IPS-15b (cell line): ENCODE data around the gene SYT14.
"Not testable (repeated sequence)": the region's sequence is repeated elsewhere in the genome, so short reads cannot be mapped to it uniquely, and the experiment has no call there.

ENCODE experiments used
- H3K27me3 ChIP-seq: one replicate; pipeline ENCODE4 v1.6.1; 2013; ENCODE audit warnings: low read length; ENCODE audit not compliant: control insufficient read depth, insufficient read depth
- H3K36me3 ChIP-seq: one replicate; pipeline ENCODE4 v1.6.1; 2013; ENCODE audit warnings: low read length; ENCODE audit not compliant: control insufficient read depth, insufficient read depth
- H3K4me1 ChIP-seq: one replicate; pipeline ENCODE4 v1.6.1; 2013; ENCODE audit warnings: mild to moderate bottlenecking, low read length; ENCODE audit not compliant: control insufficient read depth, insufficient read depth
- H3K4me3 ChIP-seq: one replicate; pipeline ENCODE4 v1.5.1; 2013; ENCODE audit warnings: low read depth, low read length
- H3K9ac ChIP-seq: one replicate; pipeline ENCODE4 v1.6.1; 2013; ENCODE audit warnings: low read depth, mild to moderate bottlenecking, low read length
- H3K9me3 ChIP-seq: one replicate; pipeline ENCODE4 v1.6.1; 2013; ENCODE audit warnings: mild to moderate bottlenecking, low read length; ENCODE audit not compliant: control insufficient read depth, insufficient read depth

Gene SYT14

DNA sequence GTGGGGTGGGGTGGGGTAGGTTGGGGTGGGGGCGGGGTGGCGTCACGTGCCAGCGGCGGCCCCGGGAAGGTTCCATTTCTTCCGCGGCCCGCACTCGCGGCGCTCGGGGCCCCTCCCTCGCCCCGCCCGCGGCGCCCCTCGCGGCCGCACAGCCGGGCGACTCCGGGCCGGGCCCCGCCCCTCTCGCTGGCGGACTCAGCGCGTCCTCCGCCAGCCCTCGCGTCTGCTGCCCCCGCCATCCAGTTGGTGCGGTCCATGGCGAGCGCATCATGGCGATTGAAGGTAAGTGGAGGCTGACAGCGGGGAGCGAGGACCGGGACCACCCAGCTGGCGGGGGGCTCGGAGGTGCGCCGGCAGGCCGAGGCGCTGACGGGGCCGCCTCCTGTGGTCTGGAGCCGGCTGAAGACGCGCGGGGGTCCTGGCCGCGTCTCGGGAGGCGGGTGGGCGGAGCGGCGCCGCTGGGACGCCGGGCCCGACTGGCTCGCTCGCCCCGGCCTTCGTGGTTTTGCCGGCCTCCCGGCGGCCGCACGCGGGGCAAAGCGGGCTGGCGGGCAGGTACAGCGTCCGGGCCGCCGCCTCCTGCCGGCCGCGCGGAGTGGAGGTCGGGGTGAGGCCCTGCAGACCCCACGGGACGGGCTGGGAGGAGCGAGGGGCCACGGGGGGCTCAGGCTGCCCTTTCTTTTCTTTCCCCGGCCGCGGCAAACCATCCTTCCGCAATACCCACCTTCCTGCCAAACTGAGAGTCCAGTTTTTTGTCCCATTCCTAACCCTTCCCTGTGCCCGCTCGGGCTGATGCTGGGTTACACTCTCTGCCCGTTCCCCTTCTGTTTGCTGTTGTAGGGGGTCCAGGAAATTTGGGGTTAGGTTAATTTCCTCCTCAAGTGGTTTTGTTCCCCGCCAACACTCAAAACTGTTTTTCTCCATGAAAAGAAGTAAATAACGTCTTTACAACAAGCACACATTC lies at the start of gene SYT14:
SYT14 (plus strand) TSS at position 222 of the 964 bp plus-strand sequence; CDS start at position 270, 48 bp downstream.
- H3K36me3 ChIP-seq, result no peaks in the 10 kb centered on the region
- peaks cover 17% of the 10 kb centered on the region for H3K27me3 ChIP-seq
- peak within 1 kb of the TSS; percentile 88 for H3K4me3 ChIP-seq
- H3K4me1 ChIP-seq, result peaks cover 12% of the 10 kb centered on the region
- H3K9ac ChIP-seq, result peak within 1 kb of the TSS; percentile 75
- H3K9me3 ChIP-seq, result no peaks in the 10 kb centered on the region

DNA sequence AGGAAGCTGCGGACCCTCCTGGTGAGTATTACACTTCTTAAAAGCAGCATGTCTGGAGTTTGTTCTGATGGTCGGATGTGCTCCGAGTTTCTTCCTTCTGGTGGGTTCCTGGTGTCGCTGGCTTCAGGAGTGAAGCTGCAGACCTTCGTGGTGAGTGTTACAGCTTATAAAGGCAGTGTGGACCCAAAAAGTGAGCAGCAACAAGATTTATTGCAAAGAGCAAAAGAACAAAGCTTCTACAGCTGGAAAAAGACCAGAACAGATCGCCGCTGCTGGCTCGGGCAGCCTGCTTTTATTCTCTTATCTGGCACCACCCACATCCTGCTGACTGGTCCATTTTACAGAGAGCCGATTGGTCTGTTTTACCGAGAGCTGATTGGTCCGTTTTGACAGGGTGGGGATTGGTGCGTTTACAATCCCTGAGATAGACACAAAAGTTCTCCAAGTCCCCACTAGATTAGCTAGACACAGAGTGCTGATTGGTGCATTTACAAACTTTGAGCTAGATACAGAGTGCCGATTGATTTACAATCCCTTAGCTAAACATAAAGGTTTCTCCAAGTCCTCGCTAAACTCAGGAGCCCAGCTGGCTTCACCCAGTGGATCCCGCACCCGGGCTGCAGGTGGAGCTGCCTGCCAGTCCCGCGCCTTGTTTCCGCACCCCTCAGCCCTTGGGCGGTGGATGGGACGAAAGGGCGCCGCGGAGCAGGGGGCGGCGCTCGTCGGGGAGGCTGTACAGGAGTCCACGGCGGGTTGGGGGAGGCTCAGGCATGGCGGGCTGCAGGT lies 49.5 kb upstream of the SYT14 start:
- peaks cover 10% of the 10 kb centered on the region for H3K4me1 ChIP-seq
- not testable (repeated sequence) for H3K36me3 ChIP-seq, H3K9me3 ChIP-seq, H3K4me3 ChIP-seq, H3K9ac ChIP-seq, H3K27me3 ChIP-seq

DNA sequence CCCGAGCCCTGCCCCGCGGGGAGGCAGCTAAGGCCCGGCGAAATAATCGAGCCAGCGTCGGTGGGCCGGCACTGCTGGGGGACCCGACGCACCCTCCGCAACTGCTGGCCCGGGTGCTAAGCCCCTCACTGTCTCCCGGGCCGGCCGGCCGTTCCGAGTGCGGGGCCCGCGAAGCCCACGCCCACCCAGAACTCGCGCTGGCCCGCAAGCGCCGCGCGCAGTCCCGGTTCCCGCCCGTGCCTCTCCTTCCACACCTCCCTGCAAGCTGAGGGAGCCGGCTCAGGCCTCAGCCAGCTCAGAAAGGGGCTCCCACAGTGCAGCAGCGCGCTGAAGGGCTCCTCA lies 49.0 kb upstream of the SYT14 start:
- peaks cover 10% of the 10 kb centered on the region for H3K4me1 ChIP-seq
- H3K9ac ChIP-seq, result no peak overlapping the region
- H3K27me3 ChIP-seq, result no peaks in the 10 kb centered on the region
- H3K36me3 ChIP-seq, result no peaks in the 10 kb centered on the region
- no peak overlapping the region for H3K4me3 ChIP-seq
- H3K9me3 ChIP-seq, result no peaks in the 10 kb centered on the region

DNA sequence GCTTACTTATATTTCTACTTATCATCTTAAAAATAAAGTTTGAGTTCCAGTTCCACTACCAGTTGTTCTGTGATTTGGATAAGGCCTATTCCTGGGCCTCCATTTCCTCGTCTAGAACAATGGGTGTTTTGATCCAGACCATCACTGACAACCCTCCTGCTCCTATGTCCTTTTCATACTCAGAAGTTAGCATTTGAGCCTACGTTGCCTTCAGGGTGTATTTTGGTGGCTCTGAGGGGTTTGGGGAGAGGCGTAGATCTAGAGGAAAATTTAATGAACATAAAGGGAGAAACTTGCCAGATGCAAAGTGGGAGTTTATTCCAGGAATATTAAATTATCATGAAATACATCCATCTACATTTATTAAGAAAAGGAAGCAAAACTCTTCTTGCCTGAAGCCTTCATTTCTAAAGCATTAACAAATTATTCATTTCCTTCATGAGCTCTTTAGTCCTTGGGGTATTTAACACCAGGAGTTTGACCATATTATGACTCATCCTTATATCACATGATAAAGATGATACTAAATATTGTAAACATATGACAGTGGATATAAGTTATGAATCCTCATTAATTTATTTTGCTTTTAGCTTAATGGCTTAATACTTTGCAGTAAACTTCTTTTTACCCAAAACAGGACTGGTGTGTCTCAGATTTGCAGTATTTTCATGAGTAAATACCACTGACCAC lies 47.2 kb upstream of the SYT14 start:
- Histone ChIP-seq H3K4me1 (peaks cover 2% of the 10 kb centered on the region), H3K36me3 (no peaks in the 10 kb centered on the region), H3K9ac (no peak overlapping the region), H3K4me3 (no peak overlapping the region), H3K9me3 (no peaks in the 10 kb centered on the region), H3K27me3 (no peaks in the 10 kb centered on the region)

DNA sequence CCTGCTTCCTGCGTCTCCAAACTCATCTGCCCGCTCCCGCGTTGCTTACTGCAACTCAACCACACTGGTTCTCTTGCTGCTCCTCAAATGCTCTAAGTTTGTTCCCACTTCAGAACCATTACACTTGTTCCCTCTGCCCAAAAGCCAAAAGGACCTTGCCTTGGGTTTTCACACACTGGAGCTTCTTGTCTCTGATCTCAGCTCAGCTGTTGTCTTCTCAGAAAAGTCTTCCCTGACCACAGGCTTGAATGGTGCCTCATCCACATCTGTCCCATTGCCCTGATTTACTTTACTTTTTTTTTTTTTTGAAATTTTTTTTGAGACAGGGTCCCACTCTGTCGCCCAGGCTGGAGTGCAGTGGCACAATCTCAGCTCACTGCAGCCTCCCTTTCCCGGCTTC lies 44.3 kb upstream of the SYT14 start:
- no peaks in the 10 kb centered on the region for H3K9me3 ChIP-seq
- H3K36me3 ChIP-seq, result no peaks in the 10 kb centered on the region
- H3K27me3 ChIP-seq, result no peaks in the 10 kb centered on the region
- H3K9ac ChIP-seq, result no peak overlapping the region
- H3K4me3 ChIP-seq, result no peak overlapping the region
- no peaks in the 10 kb centered on the region for H3K4me1 ChIP-seq

DNA sequence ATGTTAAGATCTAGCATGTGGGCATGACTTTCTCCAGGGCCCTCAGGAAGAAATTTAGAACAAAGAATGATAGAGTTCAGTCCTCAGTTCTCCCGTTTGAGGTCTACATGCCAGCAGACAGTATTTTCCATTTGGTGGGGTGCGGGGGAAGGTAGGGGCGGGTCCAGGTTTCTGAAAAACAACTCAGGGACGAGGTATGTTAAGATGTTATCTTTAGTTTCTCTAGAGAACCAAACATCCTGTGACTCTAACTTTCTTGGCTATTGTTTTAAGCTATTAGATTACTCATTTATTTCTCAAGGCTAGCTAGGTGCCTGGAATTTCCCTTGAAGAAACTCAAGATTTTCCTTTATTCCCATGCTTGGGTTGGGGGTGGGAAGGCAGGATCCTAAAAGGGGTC lies 42.3 kb upstream of the SYT14 start:
- H3K9me3 ChIP-seq, result no peaks in the 10 kb centered on the region

DNA sequence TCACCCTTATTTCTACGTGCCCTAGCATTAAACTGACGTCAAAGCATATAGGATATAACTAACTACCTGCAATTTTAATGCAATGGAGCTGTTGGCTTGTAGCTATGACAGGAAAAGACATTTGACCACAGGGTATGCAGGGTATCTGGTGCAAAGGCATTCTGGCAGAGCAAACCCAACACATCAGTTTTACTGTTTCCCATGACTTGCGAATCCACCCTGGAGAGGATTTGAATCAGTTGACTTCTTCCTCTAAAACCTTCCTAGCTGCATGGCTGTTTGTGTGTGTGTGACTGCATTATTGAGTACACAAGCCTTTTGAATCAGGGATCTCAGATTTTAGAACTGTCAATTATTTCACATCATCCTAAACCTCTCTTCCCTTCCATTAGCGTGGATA lies 41.7 kb upstream of the SYT14 start:
- H3K9ac ChIP-seq, result no peak overlapping the region

More for the DNA sequence above, 42.3 kb upstream of the SYT14 start:
- Histone ChIP-seq H3K27me3 (no peaks in the 10 kb centered on the region), H3K9ac (no peak overlapping the region), H3K4me3 (no peak overlapping the region), H3K36me3 (no peaks in the 10 kb centered on the region), H3K4me1 (no peaks in the 10 kb centered on the region)

DNA sequence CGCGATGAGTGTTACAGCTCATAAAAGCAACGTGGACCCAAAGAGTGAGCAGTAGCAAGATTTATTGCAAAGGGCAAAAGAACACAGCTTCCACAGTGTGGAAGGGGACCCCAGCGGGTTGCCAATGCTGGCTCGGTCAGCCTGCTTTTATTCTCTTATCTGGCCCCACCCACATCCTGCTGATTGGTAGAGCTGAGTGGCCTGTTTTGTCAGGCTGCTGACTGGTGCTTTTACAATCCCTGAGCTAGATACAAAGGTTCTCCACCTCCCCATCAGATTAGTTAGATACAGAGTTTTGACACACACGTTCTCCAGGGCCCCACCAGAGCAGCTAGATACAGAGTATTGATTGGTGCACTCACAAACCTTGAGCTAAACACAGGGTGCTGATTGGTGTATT lies 39.7 kb upstream of the SYT14 start:
- H3K9ac ChIP-seq, H3K4me3 ChIP-seq, H3K9me3 ChIP-seq, H3K4me1 ChIP-seq, H3K27me3 ChIP-seq, H3K36me3 ChIP-seq: not testable (repeated sequence)

More for the DNA sequence above, 41.7 kb upstream of the SYT14 start:
- Histone ChIP-seq H3K36me3 (no peaks in the 10 kb centered on the region), H3K9me3 (no peaks in the 10 kb centered on the region), H3K4me1 (no peaks in the 10 kb centered on the region), H3K4me3 (no peak overlapping the region), H3K27me3 (no peaks in the 10 kb centered on the region)

DNA sequence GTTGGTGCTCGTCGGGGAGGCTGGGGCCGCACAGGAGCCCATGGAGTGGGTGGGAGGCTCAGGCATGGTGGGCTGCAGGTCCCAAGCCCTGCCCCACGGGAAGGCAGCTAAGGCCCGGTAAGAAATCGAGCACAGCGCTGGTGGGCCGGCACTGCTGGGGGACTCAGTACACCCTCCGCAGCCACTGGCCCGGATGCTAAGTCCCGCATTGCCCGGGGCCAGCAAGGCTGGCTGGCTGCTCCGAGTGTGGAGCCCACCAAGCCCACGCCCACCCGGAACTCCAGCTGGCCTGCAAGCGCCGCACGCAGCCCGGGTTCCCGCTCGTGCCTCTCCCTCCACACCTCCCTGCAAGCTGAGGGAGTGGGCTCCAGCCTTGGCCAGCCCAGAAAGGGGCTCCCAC lies 39.2 kb upstream of the SYT14 start:
- not testable (repeated sequence) for H3K4me1 ChIP-seq, H3K9ac ChIP-seq, H3K27me3 ChIP-seq, H3K9me3 ChIP-seq, H3K36me3 ChIP-seq, H3K4me3 ChIP-seq

DNA sequence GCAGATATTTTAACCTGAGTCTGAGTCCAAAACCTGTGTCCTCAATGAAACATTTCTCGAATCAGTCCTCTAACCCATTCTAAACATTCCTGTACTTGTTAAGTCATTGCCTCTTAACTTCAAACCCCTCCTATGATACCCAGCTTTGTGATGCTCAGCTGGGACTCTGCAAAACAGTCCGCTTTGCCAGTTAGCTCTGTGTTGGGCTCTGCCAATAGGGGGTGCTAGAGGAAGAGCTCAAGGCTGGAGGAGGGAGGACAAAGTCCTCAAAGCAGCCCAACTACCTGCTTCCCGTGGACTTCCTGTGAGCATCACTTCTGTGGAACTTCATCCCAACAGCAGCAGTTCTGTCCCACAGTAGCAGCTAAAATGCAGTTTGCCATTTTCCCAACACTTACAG lies 38.1 kb upstream of the SYT14 start:
- no peaks in the 10 kb centered on the region for H3K9me3 ChIP-seq
- no peak overlapping the region for H3K4me3 ChIP-seq
- no peaks in the 10 kb centered on the region for H3K27me3 ChIP-seq
- no peak overlapping the region for H3K9ac ChIP-seq
- H3K36me3 ChIP-seq, result no peaks in the 10 kb centered on the region
- no peaks in the 10 kb centered on the region for H3K4me1 ChIP-seq

DNA sequence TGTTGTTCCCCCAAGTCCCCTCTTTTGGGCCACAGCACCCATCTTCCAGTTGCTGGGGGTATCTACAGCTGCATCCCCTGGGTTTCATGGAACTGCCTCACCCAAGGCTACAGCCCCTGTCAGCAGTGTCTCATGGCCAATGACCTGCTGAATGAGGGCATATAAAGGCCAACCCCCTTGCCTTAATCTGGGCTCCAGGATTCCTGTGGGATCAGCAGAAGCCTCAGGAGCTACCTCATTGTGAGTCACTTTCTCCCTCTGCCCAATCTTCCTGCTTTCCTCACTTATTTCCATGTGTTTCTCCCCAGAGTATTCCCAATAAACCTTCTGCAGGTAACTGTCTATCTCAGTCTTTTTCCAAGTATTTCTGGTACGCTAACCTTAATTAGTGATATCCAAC lies 37.3 kb upstream of the SYT14 start:
- Histone ChIP-seq H3K4me3 (no peak overlapping the region), H3K36me3 (no peaks in the 10 kb centered on the region), H3K9ac (no peak overlapping the region), H3K27me3 (no peaks in the 10 kb centered on the region), H3K4me1 (no peaks in the 10 kb centered on the region), H3K9me3 (no peaks in the 10 kb centered on the region)
